GM23248 (cell line): ENCODE data around the gene TSBP1.

Experiments
- EZH2 ChIP-seq: fragments of 200-600 bp; sonication (generic); IDR thresholded peaks from 2 replicates; pipeline ENCODE4 v1.6.1; 2018; ENCODE audit warnings: antibody characterized with exemption, mild to moderate bottlenecking; ENCODE audit not compliant: insufficient read depth, poor library complexity, severe bottlenecking
- EZH2phosphoT487 ChIP-seq: fragments of 200-600 bp; sonication (generic); IDR thresholded peaks from 2 replicates; pipeline ENCODE4 v1.6.1; 2018; ENCODE audit warnings: antibody characterized with exemption, moderate library complexity, mild to moderate bottlenecking, low read depth; ENCODE audit not compliant: insufficient read depth

DNA sequence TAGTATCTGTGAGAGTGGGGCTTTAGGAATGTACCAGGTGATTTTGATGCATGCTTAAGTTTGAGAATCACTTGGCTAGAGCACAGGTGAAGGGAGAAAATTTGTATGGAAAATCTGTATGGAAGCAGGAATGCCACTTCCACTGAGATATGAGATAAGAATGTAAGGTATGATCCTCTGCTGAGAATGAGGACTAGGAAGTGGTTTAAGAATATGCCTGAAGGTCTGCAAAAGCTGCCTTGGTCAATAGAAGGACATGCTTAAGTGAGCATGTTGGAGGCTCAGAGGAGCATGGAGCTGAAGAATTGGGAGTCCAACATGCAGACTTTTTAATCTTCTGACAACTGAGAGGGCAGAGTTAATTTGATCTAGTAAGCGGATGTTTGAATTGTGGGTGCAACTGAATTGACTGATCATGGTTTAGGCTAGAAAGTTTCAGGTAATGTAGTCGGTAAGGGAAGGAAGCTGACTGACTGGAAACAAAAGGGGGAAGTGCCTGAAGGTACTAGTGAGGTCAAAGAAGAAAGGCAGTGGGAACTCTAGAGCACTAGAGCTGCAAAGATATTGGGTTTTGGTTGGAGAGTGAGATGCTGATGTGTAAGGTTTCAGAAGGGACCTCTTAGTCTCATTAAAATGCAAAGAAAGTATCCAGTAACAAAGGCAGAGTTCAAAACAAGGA, 119.2 kb downstream of the TSBP1 start:
- no peak for TF ChIP-seq EZH2phosphoT487
- TF ChIP-seq EZH2: no peak
